ENCODE measurements around the gene SASS6.

The SASS6 gene

DNA sequence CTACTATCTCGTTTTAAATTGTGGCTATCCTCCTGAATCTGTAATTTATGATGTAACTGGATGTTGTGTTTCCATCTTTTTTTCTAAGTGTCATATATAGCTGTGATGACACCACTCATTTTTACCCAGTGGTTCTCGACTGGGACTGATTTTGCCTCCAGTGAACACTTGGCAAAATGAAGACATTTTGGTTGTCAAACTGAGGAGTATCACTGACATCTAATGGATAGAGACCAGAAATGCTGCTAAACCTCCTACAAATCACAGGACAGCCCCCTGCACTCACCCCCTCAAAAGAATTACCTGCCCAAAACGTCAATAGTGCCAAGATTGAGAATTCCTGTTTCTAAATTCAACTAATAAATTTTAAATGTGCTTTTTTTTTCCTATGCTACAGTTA lies 2.1 kb upstream of the SASS6 start:
- peaks cover 31% of the 10 kb centered on the region for H3K36me3 Mint-ChIP-seq (ENCODE audit: low read depth)
- H3K27ac Mint-ChIP-seq, result no peak overlapping the region
- H3K4me1 Mint-ChIP-seq, result peaks cover 42% of the 10 kb centered on the region
- no peaks in the 10 kb centered on the region for H3K9me3 Mint-ChIP-seq
- DNase-seq (no peak), ATAC-seq (no peak)
- no peaks in the 10 kb centered on the region for H3K27me3 Mint-ChIP-seq
- peak overlapping the region; percentile 99 for H3K4me3 Mint-ChIP-seq

DNA sequence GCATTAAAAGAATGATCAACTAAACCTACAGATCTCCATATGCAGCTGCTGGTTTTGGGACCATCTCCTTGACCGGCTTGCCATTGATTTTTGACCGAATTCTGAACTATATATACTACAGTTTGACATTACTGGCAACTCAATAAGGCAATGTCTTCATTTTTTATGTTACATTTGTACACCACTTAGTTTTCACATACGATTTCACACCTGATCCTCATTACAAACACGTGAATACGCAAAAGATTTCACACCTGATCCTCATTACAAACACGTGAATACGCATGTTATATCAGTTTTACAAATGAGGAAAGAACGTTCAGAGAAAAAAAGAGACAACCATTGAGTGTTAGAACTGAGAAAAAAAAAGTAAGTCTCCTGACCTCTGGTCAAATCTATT lies 1.1 kb downstream of the SASS6 start:
- Mint-ChIP-seq H3K4me3 (peak overlapping the region; percentile 99), H3K36me3 (ENCODE audit: low read depth) (peaks cover 18% of the 10 kb centered on the region), H3K4me1 (peaks cover 47% of the 10 kb centered on the region), H3K9me3 (no peaks in the 10 kb centered on the region), H3K27me3 (no peaks in the 10 kb centered on the region), H3K27ac (peak overlapping the region; percentile 97)
- DNase-seq (no peak), ATAC-seq (no peak)

DNA sequence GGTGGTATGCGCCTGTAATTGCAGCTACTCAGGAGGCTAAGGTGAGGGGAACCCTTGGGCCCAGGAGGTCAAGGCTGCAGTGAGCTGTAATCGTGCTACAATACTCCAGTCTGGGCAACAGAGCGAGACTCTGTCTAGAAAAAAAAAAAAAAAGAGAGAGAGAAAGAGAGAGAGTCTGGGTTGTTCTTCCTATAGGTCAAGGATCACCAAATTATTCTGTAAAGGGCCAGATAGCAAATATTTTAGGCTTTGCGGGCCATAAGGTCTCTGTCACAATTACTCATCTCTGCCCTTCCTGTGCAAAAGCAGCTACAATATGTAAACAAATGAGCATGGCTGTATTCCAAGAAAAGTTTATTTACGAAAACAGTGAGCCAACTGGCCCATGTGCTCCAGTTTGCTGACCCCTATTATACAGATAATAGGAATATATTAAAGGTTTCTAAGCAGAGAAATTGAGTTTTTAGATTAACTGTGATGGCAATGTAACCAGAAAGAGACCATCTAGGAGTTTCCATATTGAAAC lies 2.1 kb downstream of the SASS6 start:
- Mint-ChIP-seq H3K36me3 (ENCODE audit: low read depth) (peaks cover 25% of the 10 kb centered on the region), H3K4me1 (peaks cover 47% of the 10 kb centered on the region), H3K4me3 (peak overlapping the region; percentile 17), H3K9me3 (no peaks in the 10 kb centered on the region), H3K27ac (no peak overlapping the region), H3K27me3 (no peaks in the 10 kb centered on the region)
- ATAC-seq (no peak), DNase-seq (no peak)

DNA sequence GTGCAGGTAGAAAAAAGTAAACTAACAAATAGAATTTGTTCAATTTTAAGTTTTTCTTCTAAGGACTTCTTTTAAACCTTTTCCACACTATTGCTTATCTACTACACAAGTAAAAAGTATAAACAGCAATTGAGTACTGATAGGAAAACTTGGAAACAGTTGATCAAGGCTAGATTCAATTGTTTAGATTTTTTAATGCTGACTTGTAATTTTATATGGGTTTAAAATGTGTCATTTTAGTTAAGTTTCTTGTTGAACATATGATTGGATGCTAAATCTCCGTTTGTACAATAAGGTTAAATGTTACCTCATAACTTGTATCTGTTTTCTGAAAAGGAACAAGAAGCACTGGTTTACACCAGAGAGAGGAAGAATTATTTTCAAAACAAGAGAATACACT lies 5.5 kb downstream of the SASS6 start:
- H3K36me3 Mint-ChIP-seq (ENCODE audit: low read depth), result peaks cover 19% of the 10 kb centered on the region
- H3K27ac Mint-ChIP-seq, result no peak overlapping the region
- DNase-seq (no peak), ATAC-seq (no peak)
- H3K27me3 Mint-ChIP-seq, result no peaks in the 10 kb centered on the region
- peaks cover 25% of the 10 kb centered on the region for H3K4me1 Mint-ChIP-seq
- H3K9me3 Mint-ChIP-seq, result no peaks in the 10 kb centered on the region
- no peak overlapping the region for H3K4me3 Mint-ChIP-seq

DNA sequence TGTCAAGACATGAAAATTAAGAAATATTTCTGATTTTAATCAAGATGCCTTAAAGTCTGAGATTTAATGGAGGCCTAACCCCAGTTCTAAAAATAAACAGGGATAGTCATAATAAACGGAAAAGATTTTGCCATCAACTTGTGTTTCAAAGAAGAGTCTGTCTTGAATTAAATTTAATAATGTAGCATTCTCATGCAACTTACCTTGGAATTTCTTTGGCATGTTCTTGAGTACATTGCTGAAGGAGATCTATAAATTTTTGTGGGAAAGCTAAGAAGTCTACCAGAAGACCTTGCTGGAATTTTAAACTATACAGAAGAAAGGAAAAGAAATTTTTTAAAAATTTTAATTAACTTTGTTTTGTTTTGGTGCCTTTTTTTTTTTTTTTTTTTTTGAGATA lies 10.6 kb downstream of the SASS6 start:
- Mint-ChIP-seq H3K4me3 (no peak overlapping the region), H3K27ac (no peak overlapping the region), H3K4me1 (no peaks in the 10 kb centered on the region), H3K27me3 (no peaks in the 10 kb centered on the region), H3K36me3 (ENCODE audit: low read depth) (peaks cover 29% of the 10 kb centered on the region), H3K9me3 (no peaks in the 10 kb centered on the region)
- ATAC-seq (no peak), DNase-seq (no peak)

DNA sequence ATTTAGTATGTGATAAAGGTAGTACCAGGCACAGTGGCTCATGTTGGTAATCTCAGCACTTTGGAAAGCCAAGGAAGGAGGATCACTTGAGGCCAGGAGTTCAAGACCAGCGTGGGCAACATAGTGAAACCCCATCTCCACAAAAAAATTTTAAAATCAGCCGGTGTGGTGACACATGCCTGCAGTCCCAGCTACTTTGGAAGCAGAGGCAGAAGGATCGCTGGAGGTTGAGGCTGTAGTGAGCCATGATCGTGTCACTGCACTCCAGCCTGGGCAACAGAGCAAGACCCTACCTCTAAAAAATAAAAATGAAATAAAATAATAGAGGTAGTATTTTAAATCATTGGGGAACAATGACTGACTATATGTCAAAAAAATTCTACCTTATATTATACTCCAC lies 17.2 kb downstream of the SASS6 start:
- Mint-ChIP-seq H3K9me3 (no peaks in the 10 kb centered on the region), H3K4me3 (no peak overlapping the region), H3K27ac (no peak overlapping the region), H3K27me3 (no peaks in the 10 kb centered on the region), H3K4me1 (no peaks in the 10 kb centered on the region), H3K36me3 (ENCODE audit: low read depth) (peaks cover 32% of the 10 kb centered on the region)
- DNase-seq, result no peak
- no peak for ATAC-seq

DNA sequence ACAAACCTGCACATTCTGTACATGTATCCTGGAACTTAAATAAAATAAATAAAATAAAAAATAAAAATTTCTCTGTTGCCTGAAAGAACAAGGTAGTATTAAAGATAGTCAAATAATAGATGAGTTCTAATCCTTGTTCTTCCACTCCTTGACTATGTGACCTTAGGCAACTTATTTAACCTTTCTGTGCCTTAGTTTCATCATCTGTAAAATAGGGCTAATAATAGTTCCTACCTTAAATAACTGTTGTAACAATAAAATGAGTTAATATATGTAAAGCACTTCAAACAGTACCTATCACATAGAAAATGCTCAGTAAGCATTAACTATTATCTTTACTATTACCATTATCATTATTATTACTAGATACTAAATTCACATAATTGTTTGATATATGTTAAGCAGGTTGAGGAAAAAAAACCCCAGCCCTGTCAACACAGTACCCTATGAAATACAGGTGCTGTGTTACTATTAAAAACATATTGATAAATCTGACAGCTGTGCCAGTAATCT lies 23.1 kb downstream of the SASS6 start:
- ATAC-seq (no peak), DNase-seq (no peak)
- Mint-ChIP-seq H3K36me3 (ENCODE audit: low read depth) (peaks cover 38% of the 10 kb centered on the region), H3K4me3 (no peak overlapping the region), H3K27ac (no peak overlapping the region), H3K27me3 (no peaks in the 10 kb centered on the region), H3K4me1 (peaks cover 2% of the 10 kb centered on the region), H3K9me3 (no peaks in the 10 kb centered on the region)

DNA sequence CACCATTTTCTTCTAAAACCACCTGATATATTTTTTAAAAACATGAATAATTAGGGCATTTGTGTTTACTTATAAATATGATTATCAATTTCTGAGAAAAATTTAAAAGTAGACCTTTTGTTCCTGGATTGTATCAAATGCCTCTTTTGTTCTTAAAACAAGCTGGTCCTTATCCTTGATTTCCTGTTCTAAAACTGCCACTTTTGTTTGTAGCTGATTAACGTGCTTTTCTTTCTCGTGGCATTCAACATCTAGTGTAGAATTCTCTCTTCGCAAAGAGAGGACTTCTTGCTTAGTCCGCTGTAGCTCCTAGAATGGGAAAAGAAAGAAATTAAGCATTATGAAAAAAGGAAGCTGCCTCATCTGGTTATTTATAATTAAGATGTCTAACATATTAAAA lies 25.0 kb downstream of the SASS6 start:
- H3K9me3 Mint-ChIP-seq, result no peaks in the 10 kb centered on the region
- no peak for DNase-seq
- H3K4me1 Mint-ChIP-seq, result peaks cover 2% of the 10 kb centered on the region
- peaks cover 45% of the 10 kb centered on the region for H3K36me3 Mint-ChIP-seq (ENCODE audit: low read depth)
- no peaks in the 10 kb centered on the region for H3K27me3 Mint-ChIP-seq
- no peak for ATAC-seq
- H3K4me3 Mint-ChIP-seq, result no peak overlapping the region
- H3K27ac Mint-ChIP-seq, result no peak overlapping the region

DNA sequence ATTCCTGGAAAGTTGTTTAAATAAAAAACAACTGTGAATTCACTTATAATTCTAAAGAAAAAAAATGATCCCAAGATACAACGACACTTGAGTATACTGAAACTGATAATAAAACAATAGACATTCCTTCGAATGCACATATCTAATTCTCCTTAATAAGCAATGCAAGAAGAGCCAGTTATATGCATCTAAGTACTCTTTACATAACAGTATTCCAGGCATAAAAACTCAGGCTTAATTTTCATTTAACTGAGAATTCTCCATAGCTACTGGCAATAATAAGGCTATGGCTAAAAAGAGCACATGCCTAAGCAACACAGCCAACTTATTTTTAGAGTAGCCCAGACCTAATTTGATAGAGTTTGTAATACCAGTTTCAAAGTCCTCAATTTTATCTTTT lies 31.2 kb downstream of the SASS6 start:
- Mint-ChIP-seq H3K4me1 (no peaks in the 10 kb centered on the region), H3K27me3 (no peaks in the 10 kb centered on the region), H3K36me3 (ENCODE audit: low read depth) (peaks cover 66% of the 10 kb centered on the region), H3K4me3 (no peak overlapping the region), H3K9me3 (no peaks in the 10 kb centered on the region), H3K27ac (no peak overlapping the region)
- DNase-seq, result no peak
- no peak for ATAC-seq

DNA sequence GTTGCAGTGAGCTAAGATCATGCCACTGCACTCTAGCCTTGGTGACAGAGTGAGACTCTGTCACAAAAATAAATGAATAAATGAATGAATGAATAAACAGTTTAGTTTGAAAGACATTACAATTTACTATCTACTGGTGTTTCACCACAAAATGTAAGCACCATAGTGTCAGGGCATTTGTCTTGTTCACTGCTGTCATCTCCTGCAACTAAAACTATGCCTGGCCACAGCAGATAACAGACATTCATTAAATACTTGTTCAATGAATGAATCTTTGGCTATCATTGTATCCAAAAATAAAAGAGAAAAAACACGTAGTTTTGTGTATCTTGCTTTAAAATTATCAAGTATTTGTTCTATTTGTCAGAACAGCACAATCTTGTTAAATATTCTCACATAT lies 32.5 kb downstream of the SASS6 start:
- H3K27me3 Mint-ChIP-seq, result no peaks in the 10 kb centered on the region
- H3K36me3 Mint-ChIP-seq (ENCODE audit: low read depth), result peaks cover 68% of the 10 kb centered on the region

DNA sequence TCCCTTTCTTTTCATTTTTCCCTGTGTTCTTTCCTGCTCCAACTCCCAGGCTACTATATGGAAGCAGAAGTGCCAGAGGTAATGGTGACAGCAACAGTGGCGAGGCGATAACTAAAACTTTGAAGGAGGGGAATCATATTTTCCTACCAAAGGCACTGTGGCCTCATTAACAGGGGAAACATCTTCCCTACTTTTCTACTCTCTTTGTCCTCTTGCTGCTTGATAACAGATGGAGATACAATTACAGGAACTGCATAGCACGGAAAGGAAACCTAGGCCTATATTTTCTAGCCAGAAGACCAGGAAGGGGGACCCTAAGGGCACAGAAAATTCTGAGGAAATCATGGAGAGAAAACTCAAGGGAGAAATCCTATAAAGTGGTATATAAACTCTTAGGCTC lies 42.3 kb downstream of the SASS6 start:
- H3K36me3 Mint-ChIP-seq (ENCODE audit: low read depth), result peaks cover 35% of the 10 kb centered on the region
- H3K27ac Mint-ChIP-seq, result no peak overlapping the region
- H3K27me3 Mint-ChIP-seq, result no peaks in the 10 kb centered on the region
- no peak for DNase-seq
- no peaks in the 10 kb centered on the region for H3K4me1 Mint-ChIP-seq
- H3K9me3 Mint-ChIP-seq, result no peaks in the 10 kb centered on the region
- no peak overlapping the region for H3K4me3 Mint-ChIP-seq
- no peak for ATAC-seq

More for the DNA sequence above, 32.5 kb downstream of the SASS6 start:
- no peaks in the 10 kb centered on the region for H3K4me1 Mint-ChIP-seq
- no peaks in the 10 kb centered on the region for H3K9me3 Mint-ChIP-seq
- H3K27ac Mint-ChIP-seq, result no peak overlapping the region
- ATAC-seq, result no peak
- no peak overlapping the region for H3K4me3 Mint-ChIP-seq
- DNase-seq, result no peak

DNA sequence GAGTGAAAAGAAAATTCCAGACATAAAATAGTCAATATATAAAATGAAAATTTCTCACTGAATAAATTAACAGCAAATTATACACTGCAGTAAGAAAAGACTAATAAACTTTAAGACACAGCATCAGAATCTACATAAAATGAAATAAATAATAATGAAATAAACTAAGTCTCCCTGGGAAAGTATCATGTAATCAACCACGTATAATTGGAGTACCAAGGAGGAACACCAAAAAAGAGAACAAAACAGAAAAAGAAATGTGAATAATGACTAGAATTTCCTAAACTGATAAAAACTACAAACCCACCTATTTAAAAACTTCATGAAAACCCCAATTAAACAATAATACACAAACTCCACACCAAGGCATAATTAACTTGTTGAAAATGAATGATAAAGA lies 43.6 kb downstream of the SASS6 start:
- Mint-ChIP-seq H3K27me3 (no peaks in the 10 kb centered on the region), H3K36me3 (ENCODE audit: low read depth) (peaks cover 31% of the 10 kb centered on the region), H3K27ac (no peak overlapping the region), H3K4me1 (no peaks in the 10 kb centered on the region), H3K9me3 (no peaks in the 10 kb centered on the region), H3K4me3 (no peak overlapping the region)
- DNase-seq (no peak), ATAC-seq (no peak)

DNA sequence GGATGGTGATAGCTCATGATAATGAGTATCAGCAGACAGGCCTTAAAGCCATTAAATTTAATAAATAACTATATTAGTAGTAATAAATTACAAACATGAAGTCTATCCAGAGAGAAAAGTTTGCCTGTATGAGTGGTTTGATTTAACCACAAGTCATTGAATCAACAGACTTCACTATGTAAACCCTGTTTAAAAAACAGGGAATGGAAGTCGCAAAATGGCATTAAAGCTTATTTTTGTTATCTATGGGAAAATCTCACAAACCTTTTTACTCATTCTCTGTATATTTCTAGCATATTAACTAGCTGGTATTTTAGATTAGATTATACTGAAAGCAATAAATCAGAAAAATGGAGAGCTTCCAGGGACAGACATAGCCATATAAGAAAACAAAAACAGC lies 45.3 kb downstream of the SASS6 start:
- H3K27ac Mint-ChIP-seq, result no peak overlapping the region
- H3K36me3 Mint-ChIP-seq (ENCODE audit: low read depth), result peaks cover 20% of the 10 kb centered on the region
- no peak overlapping the region for H3K4me3 Mint-ChIP-seq
- ATAC-seq (no peak), DNase-seq (no peak)
- no peaks in the 10 kb centered on the region for H3K27me3 Mint-ChIP-seq
- H3K4me1 Mint-ChIP-seq, result no peaks in the 10 kb centered on the region
- H3K9me3 Mint-ChIP-seq, result no peaks in the 10 kb centered on the region

DNA sequence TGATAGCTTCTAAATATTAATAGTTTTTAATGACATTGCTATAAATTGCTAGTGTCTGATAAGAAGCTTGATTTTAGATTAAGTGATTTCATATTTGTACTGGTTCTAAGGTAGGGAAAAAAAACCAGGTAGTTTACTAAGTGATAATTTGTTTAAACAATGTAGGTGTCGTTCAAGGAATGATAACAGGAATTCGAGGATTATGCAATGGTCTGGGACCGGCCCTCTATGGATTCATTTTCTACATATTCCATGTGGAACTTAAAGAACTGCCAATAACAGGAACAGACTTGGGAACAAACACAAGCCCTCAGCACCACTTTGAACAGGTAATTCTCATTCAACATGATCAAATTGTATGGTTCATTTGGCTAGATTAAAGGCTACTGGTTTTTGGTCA lies 52.4 kb downstream of the SASS6 start:
- H3K9me3 Mint-ChIP-seq, result no peaks in the 10 kb centered on the region
- H3K27me3 Mint-ChIP-seq, result no peaks in the 10 kb centered on the region
- DNase-seq (no peak), ATAC-seq (no peak)
- no peak overlapping the region for H3K4me3 Mint-ChIP-seq
- H3K4me1 Mint-ChIP-seq, result peaks cover 8% of the 10 kb centered on the region
- peaks cover 22% of the 10 kb centered on the region for H3K36me3 Mint-ChIP-seq (ENCODE audit: low read depth)
- peak overlapping the region; percentile 8 for H3K27ac Mint-ChIP-seq

DNA sequence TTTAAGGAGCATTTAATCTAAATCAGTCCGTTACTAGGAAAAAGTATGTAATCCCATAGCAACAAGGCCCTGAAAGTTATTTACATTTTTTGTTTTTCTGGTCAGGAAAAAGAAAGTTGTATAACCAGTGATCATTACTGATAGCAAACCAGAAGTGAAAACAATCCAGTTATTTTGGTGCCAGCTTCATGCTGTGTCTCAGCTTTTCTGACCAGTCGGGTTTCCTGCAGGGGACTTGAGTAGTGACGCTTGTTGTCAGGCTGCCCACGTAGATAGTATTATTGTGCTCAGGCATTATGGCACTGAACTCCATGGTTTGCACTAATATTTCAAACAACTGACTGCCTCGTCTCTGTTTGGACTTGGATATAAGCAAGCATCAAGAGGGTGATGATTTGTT lies 55.2 kb downstream of the SASS6 start:
- ATAC-seq, result no peak
- Mint-ChIP-seq H3K27ac (peak overlapping the region; percentile 27), H3K4me3 (no peak overlapping the region), H3K4me1 (peaks cover 14% of the 10 kb centered on the region), H3K9me3 (no peaks in the 10 kb centered on the region), H3K36me3 (ENCODE audit: low read depth) (peaks cover 46% of the 10 kb centered on the region), H3K27me3 (no peaks in the 10 kb centered on the region)
- DNase-seq, result no peak

DNA sequence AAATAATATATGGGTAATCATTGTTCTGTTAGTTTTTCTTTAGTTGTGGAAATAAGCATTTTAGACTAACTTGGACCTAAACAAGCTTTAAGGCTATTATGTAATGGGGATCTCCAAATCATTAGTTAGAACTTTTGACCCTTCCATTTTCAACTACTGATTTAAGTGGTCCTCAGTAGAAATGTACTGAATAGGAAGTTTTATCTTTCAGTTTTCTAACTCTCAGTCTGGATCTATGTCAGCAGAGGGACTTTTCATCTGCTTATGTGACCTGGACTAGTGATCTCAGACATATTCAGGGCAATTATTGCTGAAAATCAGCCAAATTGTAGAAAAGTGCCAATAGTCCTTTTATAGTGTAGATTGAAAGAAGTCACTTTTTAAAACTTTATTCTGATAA lies 56.0 kb downstream of the SASS6 start:
- H3K27me3 Mint-ChIP-seq, result no peaks in the 10 kb centered on the region
- ATAC-seq, result no peak
- no peak for DNase-seq
- no peak overlapping the region for H3K27ac Mint-ChIP-seq
- H3K36me3 Mint-ChIP-seq (ENCODE audit: low read depth), result peaks cover 50% of the 10 kb centered on the region
- H3K4me3 Mint-ChIP-seq, result no peak overlapping the region
- no peaks in the 10 kb centered on the region for H3K9me3 Mint-ChIP-seq
- H3K4me1 Mint-ChIP-seq, result peaks cover 15% of the 10 kb centered on the region

Measured in activated naive CD8-positive, alpha-beta T cell treated with anti-CD3 and anti-CD28 coated beads, Interleukin-2, amount 50 U/mL, for 24 hours (primary cell).